Kidney (tissue), 14 donors: ENCODE results near the gene CLPX. TPM values are rescaled to one million over a fixed set of nuclear protein-coding genes. Genes with fewer than 3 reads are reported as not detected.
"Not testable (repeated sequence)": the region's sequence is repeated elsewhere in the genome, so short reads cannot be mapped to it uniquely, and the experiment has no call there.

ENCODE experiments used
- DNase-seq, 5 donors: peaks; one replicate each; pipeline ENCODE4 v3.0.0-alpha.2; 2013 to 2020
- FAIRE-seq: peaks from 2 replicates; lab custom pipeline; 2012; peaks lifted over from hg19 to GRCh38; lab: Jason Lieb, UNC
- H3K27ac ChIP-seq, 2 donors: one replicate each; pipeline ENCODE4 v1.7.0; 2013; ENCODE audit warnings: low read depth in 2 of 2, low read length in 2 of 2, inconsistent platforms in 1 of 2
- H3K27me3 ChIP-seq: one replicate; pipeline ENCODE4 v1.7.1; 2013; ENCODE audit warnings: low read length, inconsistent platforms; ENCODE audit not compliant: control insufficient read depth, insufficient read depth
- H3K36me3 ChIP-seq, 3 donors: one replicate each; pipeline versions ENCODE4 v1.7.0 to v1.7.1; 2013; ENCODE audit warnings: low read length in 3 of 3, control low read depth in 1 of 3, inconsistent platforms in 1 of 3; ENCODE audit not compliant: insufficient read depth in 3 of 3, control insufficient read depth in 2 of 3
- H3K4me1 ChIP-seq, 3 donors: one replicate each; pipeline versions ENCODE4 v1.7.0 to v1.7.1; 2013; ENCODE audit warnings: low read length in 3 of 3, inconsistent platforms in 1 of 3, low read depth in 1 of 3; ENCODE audit not compliant: control insufficient read depth in 2 of 3, insufficient read depth in 2 of 3
- H3K4me3 ChIP-seq, 3 donors: one replicate each; pipeline versions ENCODE4 v1.7.0 to v1.8.1; 2013; ENCODE audit warnings: low read length in 3 of 3, control low read depth in 1 of 3, inconsistent platforms in 1 of 3
- H3K9ac ChIP-seq, 3 donors: one replicate each; pipeline versions ENCODE4 v1.7.0 to v1.7.1; 2013; ENCODE audit warnings: low read length in 3 of 3, control low read depth in 1 of 3, inconsistent platforms in 1 of 3
- H3K9me3 ChIP-seq, 3 donors: one replicate each; pipeline versions ENCODE4 v1.7.0 to v1.7.1; 2013; ENCODE audit warnings: low read length in 3 of 3, control low read depth in 1 of 3, inconsistent platforms in 1 of 3; ENCODE audit not compliant: control insufficient read depth in 2 of 3, insufficient read depth in 1 of 3
- intact Hi-C: fragments of 100-400 bp; cut with DNase I; formaldehyde crosslinking; loops from one replicate; pipeline ENCODE4 v1.11.1; 2022
- polyA plus RNA-seq: library from polyadenylated mRNA; stranded (reverse); fragments of 350-450 nt; fragmentation: Illumina TruSeq; extraction: RNeasy Lipid Tissue Mini Kit (QIAGEN cat#74804); gene quantifications from one replicate; pipeline ENCODE4 v1.2.3, GENCODE V29; 2014; ENCODE audit warnings: low read depth, low replicate concordance; ENCODE audit not compliant: insufficient read depth
- total RNA-seq: library from RNA; stranded (reverse); fragmentation: NEBNext Ultra II Directional; extraction: Animal tissue kit (Norgen Biotek cat#: 25700); gene quantifications from one replicate; pipeline ENCODE4 v1.2.1, GENCODE V29; 2021
- TF ChIP-seq, protein P1 (sequence below): IDR thresholded peaks from 3 replicates; pipeline ENCODE4 v1.5.1; 2012; ENCODE audit warnings: mild to moderate bottlenecking, moderate library complexity, borderline replicate concordance; ENCODE audit not compliant: insufficient read depth; ENCODE audit errors: extremely low read depth
- donor health status: control.
- donor health status: control.
- donor health status: control.
- donor health status: control.
- donor health status: control.
- donor health status: DM: yes; HTN: yes; CAD: no.
- donor health status: Normal renal cell carcinoma (clear cell type).

The CLPX gene
- total and polyA plus RNA-seq, 2 donors from 2014 or later, result 18.4 to 48.2 TPM

GRCh38 chr15:65192016-65192415, 6.9 kb upstream of the CLPX start:
- H3K27ac ChIP-seq, result no peak overlapping the region
- intact Hi-C loops, result loop anchor here (10.0 kb wide), 1 partner anchor 83 kb away; no protein-coding TSS in a partner anchor
- H3K4me3 ChIP-seq, result no peak overlapping the region
- TF ChIP-seq, protein P1, sequence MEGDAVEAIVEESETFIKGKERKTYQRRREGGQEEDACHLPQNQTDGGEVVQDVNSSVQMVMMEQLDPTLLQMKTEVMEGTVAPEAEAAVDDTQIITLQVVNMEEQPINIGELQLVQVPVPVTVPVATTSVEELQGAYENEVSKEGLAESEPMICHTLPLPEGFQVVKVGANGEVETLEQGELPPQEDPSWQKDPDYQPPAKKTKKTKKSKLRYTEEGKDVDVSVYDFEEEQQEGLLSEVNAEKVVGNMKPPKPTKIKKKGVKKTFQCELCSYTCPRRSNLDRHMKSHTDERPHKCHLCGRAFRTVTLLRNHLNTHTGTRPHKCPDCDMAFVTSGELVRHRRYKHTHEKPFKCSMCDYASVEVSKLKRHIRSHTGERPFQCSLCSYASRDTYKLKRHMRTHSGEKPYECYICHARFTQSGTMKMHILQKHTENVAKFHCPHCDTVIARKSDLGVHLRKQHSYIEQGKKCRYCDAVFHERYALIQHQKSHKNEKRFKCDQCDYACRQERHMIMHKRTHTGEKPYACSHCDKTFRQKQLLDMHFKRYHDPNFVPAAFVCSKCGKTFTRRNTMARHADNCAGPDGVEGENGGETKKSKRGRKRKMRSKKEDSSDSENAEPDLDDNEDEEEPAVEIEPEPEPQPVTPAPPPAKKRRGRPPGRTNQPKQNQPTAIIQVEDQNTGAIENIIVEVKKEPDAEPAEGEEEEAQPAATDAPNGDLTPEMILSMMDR, result no peak
- no peak overlapping the region for H3K9ac ChIP-seq
- no peaks in the 10 kb centered on the region for H3K36me3 ChIP-seq
- H3K9me3 ChIP-seq, result no peaks in the 10 kb centered on the region
- FAIRE-seq (no peak), DNase-seq (no peak)
- H3K4me1 ChIP-seq, result no peaks in the 10 kb centered on the region
- H3K27me3 ChIP-seq, result no peaks in the 10 kb centered on the region

DNA sequence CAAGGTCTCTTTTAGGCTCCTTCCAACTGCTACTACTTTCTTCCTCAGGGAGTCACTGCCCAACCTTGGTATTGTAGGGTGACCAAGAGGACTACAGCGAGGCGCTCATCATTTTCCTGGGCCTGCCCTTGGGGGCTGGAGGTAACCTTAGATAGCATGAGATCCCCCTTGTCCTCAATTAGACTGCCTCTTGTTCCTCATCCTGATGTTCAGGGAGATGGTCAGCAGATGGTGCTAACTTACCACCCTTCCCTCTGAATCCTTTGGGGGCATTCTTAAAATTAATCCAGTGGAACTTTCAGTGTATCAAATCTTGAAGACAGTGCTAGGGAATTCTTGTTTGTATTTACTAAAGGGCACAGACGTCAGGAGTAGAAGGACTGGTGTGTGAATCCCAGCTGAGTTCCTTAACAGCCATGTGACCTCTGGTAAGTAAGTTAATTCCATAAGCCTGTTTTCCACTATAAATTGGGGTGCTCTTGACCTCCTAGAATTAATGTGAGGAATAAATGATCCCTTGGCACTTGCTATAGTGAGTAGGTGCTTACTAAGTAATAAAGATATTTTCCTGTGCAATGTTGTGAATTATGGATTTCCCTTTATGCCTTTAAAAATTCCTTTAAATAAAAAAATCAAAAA, 4.1 kb upstream of the CLPX start:
- Histone ChIP-seq H3K27me3 (no peaks in the 10 kb centered on the region), H3K4me1 (peaks cover 0 to 2% (median 0%) of the 10 kb centered on the region in 3 donors), H3K36me3 (no peaks in the 10 kb centered on the region), H3K27ac (no peak overlapping the region), H3K9ac (peak overlapping the region in 1 of 3 donors; percentile 65), H3K9me3 (no peaks in the 10 kb centered on the region), H3K4me3 (no peak overlapping the region)
- no peak for FAIRE-seq
- DNase-seq, result peak in 4 of 5 donors; percentile 52 to 87 (median 72)
- TF ChIP-seq, protein P1, result peak; percentile 70
- intact Hi-C loops, result no loop called here

- H3K27me3 ChIP-seq, H3K4me1 ChIP-seq, intact Hi-C loops, H3K27ac ChIP-seq, H3K36me3 ChIP-seq, H3K9me3 ChIP-seq, FAIRE-seq, H3K4me3 ChIP-seq, H3K9ac ChIP-seq, DNase-seq: not testable (repeated sequence)
Observed at GRCh38 chr15:65188472-65188871, 3.3 kb upstream of the CLPX start.

DNA sequence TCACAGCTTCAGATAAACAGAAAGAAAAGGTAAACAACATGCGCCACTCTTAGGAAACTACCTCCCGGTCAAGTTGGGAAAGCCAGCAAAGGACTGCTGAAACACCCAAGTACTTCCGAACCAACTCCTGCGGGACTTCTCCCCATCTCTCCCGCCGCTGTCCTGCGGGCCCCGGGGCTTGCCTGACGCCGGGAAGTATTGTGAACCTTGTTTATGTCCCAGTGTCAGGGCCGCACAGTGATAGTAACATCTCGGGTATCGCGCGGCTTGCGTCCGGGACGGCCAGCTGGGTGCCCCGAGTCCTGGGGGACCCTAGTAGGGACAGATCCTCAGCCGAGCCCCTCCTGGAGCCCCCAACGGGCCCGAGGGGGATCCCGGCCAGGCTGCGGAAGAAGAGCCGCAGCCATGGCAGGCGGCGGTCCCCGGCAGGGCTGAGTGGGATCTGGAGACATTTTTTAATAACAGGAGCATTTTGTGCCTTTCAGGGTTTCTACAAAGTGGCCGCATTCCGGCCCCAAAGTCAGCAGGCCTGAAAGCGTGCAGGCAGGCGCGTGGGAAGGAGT, 756 bp downstream of the CLPX start:
- H3K4me1 ChIP-seq, result peaks cover 0 to 4% (median 0%) of the 10 kb centered on the region in 3 donors
- H3K9me3 ChIP-seq, result no peaks in the 10 kb centered on the region
- H3K4me3 ChIP-seq, result peak overlapping the region; percentile 89 to 96 (median 93)
- H3K27ac ChIP-seq, result peak overlapping the region; percentile 88 to 96
- intact Hi-C loops, result no loop called here
- H3K9ac ChIP-seq, result peak overlapping the region; percentile 79 to 96 (median 92)
- TF ChIP-seq, protein P1, result no peak
- DNase-seq (peak; percentile 68 to 86 (median 79)), FAIRE-seq (no peak)
- peaks cover 0 to 9% (median 0%) of the 10 kb centered on the region in 3 donors for H3K36me3 ChIP-seq
- H3K27me3 ChIP-seq, result no peaks in the 10 kb centered on the region
